Suprapubic skin (tissue), 3 donors: ENCODE data around the gene PRR16.

Source experiments
- CTCF ChIP-seq, 2 donors: fragments of 200-600 bp in 1 of 2; fragments of 450-650 bp in 1 of 2; sonication (generic) in 1 of 2; IDR thresholded peaks; one replicate each; pipeline ENCODE4 v1.5.1; 2016 to 2019; ENCODE audit warnings: antibody characterized with exemption in 2 of 2, mild to moderate bottlenecking in 1 of 2, moderate library complexity in 1 of 2
- POLR2AphosphoS5 ChIP-seq, 3 donors: sonication (generic); formaldehyde crosslinking; IDR thresholded peaks; one replicate each; pipeline ENCODE4 v1.6.1; 2017; ENCODE audit warnings: antibody characterized with exemption in 3 of 3

GRCh38 chr5:120527251-120527650 lies 63.2 kb downstream of the PRR16 start:
- TF ChIP-seq CTCF (IDR thresholded peaks at IDR 0.05) (no peak), POLR2AphosphoS5 (IDR thresholded peaks at IDR 0.05) (no peak)
